Measurements from ENCODE around the gene KMT5C.

DNA sequence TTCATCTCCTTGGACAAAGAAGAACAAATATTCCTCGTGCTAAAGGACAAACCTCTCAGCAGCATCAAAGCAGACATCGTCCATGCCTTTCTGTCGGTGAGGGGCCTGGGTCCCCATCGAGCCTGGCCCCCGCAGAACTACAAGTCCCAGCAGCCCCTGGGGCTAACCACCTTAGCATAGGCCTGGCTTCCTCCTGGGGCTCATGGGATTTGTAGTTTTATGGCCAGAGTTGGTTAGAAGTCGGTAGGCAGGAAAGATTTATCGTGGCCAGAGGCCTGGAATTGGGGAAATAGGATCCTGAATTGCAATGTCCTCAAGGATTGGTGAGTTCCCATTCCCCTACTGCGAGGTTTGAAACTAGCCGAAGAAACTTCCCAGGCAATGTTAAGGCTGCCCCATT, 34.2 kb upstream of the KMT5C start:
- TF ChIP-seq CTCF (tag by site-specific recombination; IDR thresholded peaks at IDR 0.05), result no peak
- TF ChIP-seq, protein P1, sequence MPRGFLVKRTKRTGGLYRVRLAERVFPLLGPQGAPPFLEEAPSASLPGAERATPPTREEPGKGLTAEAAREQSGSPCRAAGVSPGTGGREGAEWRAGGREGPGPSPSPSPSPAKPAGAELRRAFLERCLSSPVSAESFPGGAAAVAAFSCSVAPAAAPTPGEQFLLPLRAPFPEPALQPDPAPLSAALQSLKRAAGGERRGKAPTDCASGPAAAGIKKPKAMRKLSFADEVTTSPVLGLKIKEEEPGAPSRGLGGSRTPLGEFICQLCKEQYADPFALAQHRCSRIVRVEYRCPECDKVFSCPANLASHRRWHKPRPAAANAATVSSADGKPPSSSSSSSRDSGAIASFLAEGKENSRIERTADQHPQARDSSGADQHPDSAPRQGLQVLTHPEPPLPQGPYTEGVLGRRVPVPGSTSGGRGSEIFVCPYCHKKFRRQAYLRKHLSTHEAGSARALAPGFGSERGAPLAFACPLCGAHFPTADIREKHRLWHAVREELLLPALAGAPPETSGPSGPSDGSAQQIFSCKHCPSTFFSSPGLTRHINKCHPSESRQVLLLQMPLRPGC (tag by site-specific recombination; IDR thresholded peaks at IDR 0.05), result no peak
- TF ChIP-seq, protein P2, sequence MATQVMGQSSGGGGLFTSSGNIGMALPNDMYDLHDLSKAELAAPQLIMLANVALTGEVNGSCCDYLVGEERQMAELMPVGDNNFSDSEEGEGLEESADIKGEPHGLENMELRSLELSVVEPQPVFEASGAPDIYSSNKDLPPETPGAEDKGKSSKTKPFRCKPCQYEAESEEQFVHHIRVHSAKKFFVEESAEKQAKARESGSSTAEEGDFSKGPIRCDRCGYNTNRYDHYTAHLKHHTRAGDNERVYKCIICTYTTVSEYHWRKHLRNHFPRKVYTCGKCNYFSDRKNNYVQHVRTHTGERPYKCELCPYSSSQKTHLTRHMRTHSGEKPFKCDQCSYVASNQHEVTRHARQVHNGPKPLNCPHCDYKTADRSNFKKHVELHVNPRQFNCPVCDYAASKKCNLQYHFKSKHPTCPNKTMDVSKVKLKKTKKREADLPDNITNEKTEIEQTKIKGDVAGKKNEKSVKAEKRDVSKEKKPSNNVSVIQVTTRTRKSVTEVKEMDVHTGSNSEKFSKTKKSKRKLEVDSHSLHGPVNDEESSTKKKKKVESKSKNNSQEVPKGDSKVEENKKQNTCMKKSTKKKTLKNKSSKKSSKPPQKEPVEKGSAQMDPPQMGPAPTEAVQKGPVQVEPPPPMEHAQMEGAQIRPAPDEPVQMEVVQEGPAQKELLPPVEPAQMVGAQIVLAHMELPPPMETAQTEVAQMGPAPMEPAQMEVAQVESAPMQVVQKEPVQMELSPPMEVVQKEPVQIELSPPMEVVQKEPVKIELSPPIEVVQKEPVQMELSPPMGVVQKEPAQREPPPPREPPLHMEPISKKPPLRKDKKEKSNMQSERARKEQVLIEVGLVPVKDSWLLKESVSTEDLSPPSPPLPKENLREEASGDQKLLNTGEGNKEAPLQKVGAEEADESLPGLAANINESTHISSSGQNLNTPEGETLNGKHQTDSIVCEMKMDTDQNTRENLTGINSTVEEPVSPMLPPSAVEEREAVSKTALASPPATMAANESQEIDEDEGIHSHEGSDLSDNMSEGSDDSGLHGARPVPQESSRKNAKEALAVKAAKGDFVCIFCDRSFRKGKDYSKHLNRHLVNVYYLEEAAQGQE (tag by site-specific recombination; IDR thresholded peaks at IDR 0.05), result no peak
- TF ChIP-seq ZNF133 (tag by site-specific recombination; IDR thresholded peaks at IDR 0.05), result no peak
- no peak for TF ChIP-seq ZFP69B (tag by site-specific recombination; IDR thresholded peaks at IDR 0.05)
- TF ChIP-seq MEIS1 (CRISPR knock-in tag; IDR thresholded peaks at IDR 0.05; ENCODE audit: borderline replicate concordance), result no peak
- no peak for TF ChIP-seq ZNF248 (tag by site-specific recombination; IDR thresholded peaks at IDR 0.05)
- TF ChIP-seq KLF16 (tag by site-specific recombination; IDR thresholded peaks at IDR 0.05), result no peak
- TF ChIP-seq, protein P3, sequence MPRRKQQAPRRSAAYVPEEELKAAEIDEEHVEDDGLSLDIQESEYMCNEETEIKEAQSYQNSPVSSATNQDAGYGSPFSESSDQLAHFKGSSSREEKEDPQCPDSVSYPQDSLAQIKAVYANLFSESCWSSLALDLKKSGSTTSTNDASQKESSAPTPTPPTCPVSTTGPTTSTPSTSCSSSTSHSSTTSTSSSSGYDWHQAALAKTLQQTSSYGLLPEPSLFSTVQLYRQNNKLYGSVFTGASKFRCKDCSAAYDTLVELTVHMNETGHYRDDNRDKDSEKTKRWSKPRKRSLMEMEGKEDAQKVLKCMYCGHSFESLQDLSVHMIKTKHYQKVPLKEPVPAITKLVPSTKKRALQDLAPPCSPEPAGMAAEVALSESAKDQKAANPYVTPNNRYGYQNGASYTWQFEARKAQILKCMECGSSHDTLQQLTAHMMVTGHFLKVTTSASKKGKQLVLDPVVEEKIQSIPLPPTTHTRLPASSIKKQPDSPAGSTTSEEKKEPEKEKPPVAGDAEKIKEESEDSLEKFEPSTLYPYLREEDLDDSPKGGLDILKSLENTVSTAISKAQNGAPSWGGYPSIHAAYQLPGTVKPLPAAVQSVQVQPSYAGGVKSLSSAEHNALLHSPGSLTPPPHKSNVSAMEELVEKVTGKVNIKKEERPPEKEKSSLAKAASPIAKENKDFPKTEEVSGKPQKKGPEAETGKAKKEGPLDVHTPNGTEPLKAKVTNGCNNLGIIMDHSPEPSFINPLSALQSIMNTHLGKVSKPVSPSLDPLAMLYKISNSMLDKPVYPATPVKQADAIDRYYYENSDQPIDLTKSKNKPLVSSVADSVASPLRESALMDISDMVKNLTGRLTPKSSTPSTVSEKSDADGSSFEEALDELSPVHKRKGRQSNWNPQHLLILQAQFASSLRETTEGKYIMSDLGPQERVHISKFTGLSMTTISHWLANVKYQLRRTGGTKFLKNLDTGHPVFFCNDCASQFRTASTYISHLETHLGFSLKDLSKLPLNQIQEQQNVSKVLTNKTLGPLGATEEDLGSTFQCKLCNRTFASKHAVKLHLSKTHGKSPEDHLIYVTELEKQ (tag by site-specific recombination; IDR thresholded peaks at IDR 0.05; ENCODE audit: borderline replicate concordance), result no peak
- TF ChIP-seq ZNF514 (tag by site-specific recombination; IDR thresholded peaks at IDR 0.05), result no peak
- TF ChIP-seq ZNF558 (tag by site-specific recombination; IDR thresholded peaks at IDR 0.05), result no peak
- no peak for TF ChIP-seq ZNF501 (tag by site-specific recombination; IDR thresholded peaks at IDR 0.05)
- TF ChIP-seq BCL11A (tag by site-specific recombination; IDR thresholded peaks at IDR 0.05; ENCODE audit: low read depth), result no peak
